ENCODE results near the gene NDUFAF4. TPM values are rescaled to one million over a fixed set of nuclear protein-coding genes. Genes with fewer than 3 reads are reported as not detected.

The NDUFAF4 gene
- total and polyA plus RNA-seq, 2 of the 8 experiments (the other 6 are each of a cell fraction or from before 2014, with no cell fraction given): 21.9 to 84.4 TPM

- Histone ChIP-seq H2BK12ac (ENCODE audit: low read depth, low read length) (no peak overlapping the region; the same call in 1 of the 2 replicates), H3K23ac (ENCODE audit: insufficient read length) (no peak overlapping the region), H3K36me3 (ENCODE audit: control insufficient read depth in 2 of 4, insufficient read depth in 4 of 4, low read length in 3 of 4) (peaks cover 0 to 14% (median 3%) of the 10 kb centered on the region in 4 experiments; a peak in 3 of 8 replicates), H3K9me3 (ENCODE audit: insufficient read depth in 2 of 2, low read depth in 1 of 2, low read length in 1 of 2) (no peaks in the 10 kb centered on the region), H3K4ac (replicated peaks; ENCODE audit: insufficient read length, low read depth, low read length) (no peak overlapping the region), H3K4me1 (replicated peaks in 1 of 4; ENCODE audit: control insufficient read depth in 3 of 4, insufficient read depth in 4 of 4, low read length in 3 of 4) (peaks cover 0 to 2% (median 0%) of the 10 kb centered on the region in 4 experiments; a peak in 1 of 7 replicates), H3K9ac (replicated peaks in 1 of 4; ENCODE audit: extremely low read depth in 1 of 4, low read depth in 3 of 4, low read length in 3 of 4) (no peak overlapping the region), H2BK20ac (ENCODE audit: low read length) (no peak overlapping the region), H3K27me3 (replicated peaks in 1 of 4; ENCODE audit: control insufficient read depth in 3 of 4, extremely low read depth in 1 of 4, insufficient read depth in 3 of 4, low read length in 3 of 4) (no peaks in the 10 kb centered on the region), H2AK5ac (ENCODE audit: low read depth, low read length) (no peak overlapping the region), H3K4me2 (ENCODE audit: insufficient read depth in 1 of 2, low read depth in 2 of 2, low read length in 2 of 2) (no peak overlapping the region), H3K18ac (ENCODE audit: extremely low read depth, low read length) (no peak overlapping the region), H4K5ac (ENCODE audit: insufficient read length, low read depth, low read length) (no peak overlapping the region), H3K27ac (ENCODE audit: low read depth, low read length) (no peak overlapping the region), H3K4me3 (ENCODE audit: extremely low read depth in 1 of 4, insufficient read depth in 2 of 4, low read depth in 3 of 4, low read length in 4 of 4) (no peak overlapping the region), H4K8ac (ENCODE audit: extremely low read depth, insufficient read depth, low read length) (no peak overlapping the region), H3K14ac (ENCODE audit: insufficient read length) (no peak overlapping the region), H2BK120ac (replicated peaks; ENCODE audit: low read depth, low read length) (no peak overlapping the region), H2BK15ac (ENCODE audit: low read length) (no peak overlapping the region), H3K79me2 (ENCODE audit: control insufficient read depth in 1 of 2, insufficient read depth in 2 of 2, low read length in 2 of 2) (peaks cover 3 to 27% of the 10 kb centered on the region in 2 experiments; a peak in 3 of 4 replicates), H2BK5ac (ENCODE audit: low read depth, low read length) (no peak overlapping the region), H4K20me1 (replicated peaks in 1 of 2; ENCODE audit: control insufficient read depth in 1 of 2, insufficient read depth in 2 of 2, low read length in 2 of 2) (peaks cover 0 to 2% of the 10 kb centered on the region in 2 experiments), H4K91ac (replicated peaks; ENCODE audit: insufficient read length, low read length) (no peak overlapping the region), H2AFZ (ENCODE audit: low read length) (no peak overlapping the region), H3K56ac (replicated peaks; ENCODE audit: insufficient read length, low read depth, low read length) (no peak overlapping the region), H3K23me2 (ENCODE audit: low read depth, low read length) (no peaks in the 10 kb centered on the region), H3K79me1 (ENCODE audit: low read depth, low read length) (no peaks in the 10 kb centered on the region)
- CTCF ChIA-PET (ENCODE audit: partially characterized antibody): interaction anchor here (0.6 to 5.3 kb wide), 18 partner anchors 8 to 499 kb away, joined by 3 to 117 read pairs (median 6); partner anchors contain the start of gene KLHL32
- POLR2A ChIA-PET (ENCODE audit: partially characterized antibody): interaction anchor here (0.9 to 1.8 kb wide), 2 partner anchors 25 to 161 kb away, joined by 3 to 7 read pairs; partner anchors contain the start of gene KLHL32
- FAIRE-seq (no peak), DNase-seq (ENCODE audit: low read depth in 1 of 2, low spot score in 2 of 2) (no peak)
- WGBS, 2 experiments (ENCODE audit: extremely low coverage in 1 of 2, insufficient coverage in 1 of 2, insufficient read length in 1 of 2, insufficient replicate concordance in 2 of 2, low coverage in 1 of 2, low lambda C conversion rate in 2 of 2, missing lambda C conversion rate in 1 of 2): 85% methylated on average over 2 of the region's 2 CpGs; no CpG with 5 or more reads in 1 of the 2 experiments
- TF ChIP-seq RNF2 (IDR thresholded peaks at IDR 0.05; ENCODE audit: borderline replicate concordance, low read depth, low read length, missing control alignments, poor library complexity, severe bottlenecking): no peak
Measured at GRCh38 chr6:96899451-96899998, 1.8 kb upstream of the NDUFAF4 start.

All from H1 (cell line).